Peyer's patch (tissue), 4 donors: Measurements from ENCODE around the gene OXLD1. TPM values are rescaled to one million over a fixed set of nuclear protein-coding genes. Genes with fewer than 3 reads are reported as not detected.

Source experiments
- DNase-seq, 3 donors: peaks; one replicate each; pipeline ENCODE4 v3.0.0-alpha.2; 2017 to 2019
- H3K27ac ChIP-seq, 4 donors: fragments of 200-600 bp; sonication (generic); one replicate each; pipeline ENCODE4 v1.5.1; 2016 to 2019
- H3K27me3 ChIP-seq, 2 donors: fragments of 200-600 bp; sonication (generic); one replicate each; pipeline ENCODE4 v1.5.1; 2019
- H3K36me3 ChIP-seq, 3 donors: fragments of 200-600 bp; sonication (generic); one replicate each; pipeline ENCODE4 v1.5.1; 2016 to 2019
- H3K4me1 ChIP-seq, 4 donors: fragments of 200-600 bp; sonication (generic); one replicate each; pipeline ENCODE4 v1.5.1; 2016 to 2019
- H3K4me3 ChIP-seq, 4 donors: fragments of 200-600 bp; sonication (generic); 1 replicate in 3 of 4; 2 replicates in 1 of 4; pipeline ENCODE4 v1.5.1; 2016 to 2019; ENCODE audit warnings: mild to moderate bottlenecking in 1 of 4
- H3K9me3 ChIP-seq, 4 donors: fragments of 200-600 bp; sonication (generic); one replicate each; pipeline ENCODE4 v1.5.1; 2016 to 2019; ENCODE audit warnings: mild to moderate bottlenecking in 1 of 4
- CTCF ChIP-seq, 6 experiments: fragments of 450-650 bp in 4 of 6; fragments of 200-600 bp in 2 of 6; sonication (generic) in 1 of 6; IDR thresholded peaks; one replicate each; pipeline ENCODE4 v1.5.1; 2017 to 2019; ENCODE audit warnings: antibody characterized with exemption in 6 of 6, mild to moderate bottlenecking in 3 of 6, moderate library complexity in 1 of 6
- POLR2A ChIP-seq, 2 donors: fragments of 450-650 bp; IDR thresholded peaks; one replicate each; pipeline ENCODE4 v1.5.1; 2017; ENCODE audit warnings: antibody characterized with exemption in 2 of 2, mild to moderate bottlenecking in 2 of 2, moderate library complexity in 2 of 2
- total RNA-seq, 4 donors: library from RNA; depleted of rRNA; stranded (reverse); fragments of >200 nt; gene quantifications; one replicate each; pipeline ENCODE4 v1.1.0, GENCODE V29; 2016

Gene OXLD1
- total RNA-seq, 4 donors from 2014 or later: 1.7 to 55.4 (median 41.9) TPM

DNA sequence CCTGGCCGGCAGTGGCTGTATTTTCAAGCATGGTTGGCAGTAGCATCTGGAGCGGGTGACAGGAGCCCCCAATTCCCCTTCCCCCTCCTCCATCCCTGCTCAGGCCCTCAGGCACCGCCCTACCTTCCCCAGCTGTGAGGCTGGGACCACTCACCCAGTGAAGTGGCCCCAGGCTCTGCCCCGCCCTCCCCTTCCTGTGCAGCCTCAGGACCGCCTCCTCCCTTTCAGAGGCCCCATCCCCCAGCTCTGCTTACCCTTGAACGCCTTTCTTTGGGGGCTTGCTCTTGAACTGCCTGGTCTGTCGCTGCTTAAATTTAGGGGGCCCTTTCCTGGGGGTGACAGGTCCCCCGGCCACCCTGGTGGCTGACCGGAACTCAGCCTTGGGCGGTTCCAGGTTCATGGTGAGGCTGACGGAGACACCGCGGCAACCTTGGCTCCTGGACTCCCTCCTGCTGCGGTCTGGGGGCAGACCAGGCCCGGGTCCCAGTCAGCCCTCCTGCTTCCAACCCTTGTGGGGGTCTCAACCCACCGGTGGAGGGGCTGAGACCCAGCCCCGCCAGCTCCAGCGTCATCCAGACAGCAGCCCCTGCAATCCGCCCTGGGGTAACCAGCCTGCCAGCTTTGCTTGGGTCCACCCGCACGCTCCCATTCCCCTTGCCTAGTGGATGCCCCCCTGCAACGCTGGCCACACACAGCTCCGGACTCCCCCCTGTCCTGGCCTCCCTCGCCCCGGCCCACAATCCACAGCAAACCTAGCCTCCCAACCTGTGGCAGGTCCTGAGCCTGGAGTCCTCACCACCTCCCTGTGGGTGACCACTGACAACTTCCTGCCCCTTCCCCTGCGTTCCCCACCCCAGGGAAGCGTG, 13.3 kb downstream of the OXLD1 start:
- Histone ChIP-seq H3K4me1 (no peaks in the 10 kb centered on the region), H3K4me3 (peak overlapping the region in 3 of 4 donors; percentile 17 to 29 (median 27)), H3K9me3 (peaks cover 0 to 6% (median 3%) of the 10 kb centered on the region in 4 donors), H3K36me3 (no peaks in the 10 kb centered on the region), H3K27ac (no peak overlapping the region), H3K27me3 (peaks cover 0 to 3% of the 10 kb centered on the region in 2 donors)
- no peak for DNase-seq
- no peak for TF ChIP-seq CTCF (IDR thresholded peaks at IDR 0.05)
- no peak for TF ChIP-seq POLR2A (IDR thresholded peaks at IDR 0.05)

DNA sequence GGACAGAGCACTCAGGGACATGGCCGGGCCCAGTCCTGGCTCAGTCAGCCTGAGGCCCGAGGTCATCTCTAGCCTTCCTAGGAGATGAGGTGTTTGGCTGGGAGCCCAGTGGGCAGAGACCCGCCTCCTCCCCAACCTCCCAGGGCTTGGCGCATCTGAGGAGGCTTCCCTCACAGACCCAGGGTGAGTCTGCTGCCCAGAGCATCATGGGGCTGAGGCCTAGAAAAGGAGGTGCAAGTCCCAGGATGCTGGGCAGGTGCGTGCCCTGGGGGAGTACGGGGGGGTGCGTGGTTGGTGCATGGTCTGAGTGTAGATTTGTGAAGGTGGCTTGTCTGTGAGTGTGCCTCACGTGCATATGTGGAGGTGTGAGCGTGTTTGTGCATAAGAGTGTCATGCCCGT, 14.7 kb downstream of the OXLD1 start:
- no peak overlapping the region for H3K4me3 ChIP-seq
- peaks cover 0 to 4% of the 10 kb centered on the region in 2 donors for H3K27me3 ChIP-seq
- no peaks in the 10 kb centered on the region for H3K36me3 ChIP-seq
- peaks cover 0 to 6% (median 3%) of the 10 kb centered on the region in 4 donors for H3K9me3 ChIP-seq
- H3K4me1 ChIP-seq: no peaks in the 10 kb centered on the region
- TF ChIP-seq CTCF (IDR thresholded peaks at IDR 0.05): no peak
- TF ChIP-seq POLR2A (IDR thresholded peaks at IDR 0.05): no peak
- no peak overlapping the region for H3K27ac ChIP-seq
- DNase-seq: no peak

GRCh38 chr17:81650951-81651350, 15.5 kb downstream of the OXLD1 start:
- Histone ChIP-seq H3K36me3 (no peaks in the 10 kb centered on the region), H3K4me1 (no peaks in the 10 kb centered on the region), H3K27me3 (peaks cover 0 to 4% of the 10 kb centered on the region in 2 donors), H3K9me3 (peaks cover 0 to 6% (median 3%) of the 10 kb centered on the region in 4 donors), H3K4me3 (no peak overlapping the region), H3K27ac (no peak overlapping the region)
- DNase-seq: no peak
- TF ChIP-seq CTCF (IDR thresholded peaks at IDR 0.05) (no peak), POLR2A (IDR thresholded peaks at IDR 0.05) (no peak)

DNA sequence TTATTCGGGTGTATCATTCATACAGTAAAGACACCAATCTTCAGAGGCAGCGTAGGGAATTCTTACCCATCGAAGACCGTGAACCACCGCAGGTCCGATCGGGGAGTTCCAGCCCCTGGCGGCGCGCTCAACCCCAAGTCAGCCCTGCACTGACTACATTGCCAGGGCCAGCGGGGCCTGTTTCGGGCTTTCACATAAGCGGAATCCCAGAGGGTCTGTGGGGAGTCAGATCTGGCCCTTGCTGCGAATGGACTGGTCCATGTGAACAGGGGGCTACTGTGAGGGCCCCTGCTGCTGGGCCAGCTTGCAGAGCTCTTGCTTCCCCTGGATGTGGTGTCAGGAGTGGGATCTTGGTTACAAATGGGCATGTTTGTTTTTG, 17.7 kb downstream of the OXLD1 start:
- no peak overlapping the region for H3K4me3 ChIP-seq
- no peaks in the 10 kb centered on the region for H3K36me3 ChIP-seq
- DNase-seq: no peak
- H3K9me3 ChIP-seq: peaks cover 0 to 6% (median 3%) of the 10 kb centered on the region in 4 donors
- no peaks in the 10 kb centered on the region for H3K4me1 ChIP-seq
- no peak overlapping the region for H3K27ac ChIP-seq
- TF ChIP-seq CTCF (IDR thresholded peaks at IDR 0.05) (no peak), POLR2A (IDR thresholded peaks at IDR 0.05) (no peak)
- peaks cover 0 to 4% of the 10 kb centered on the region in 2 donors for H3K27me3 ChIP-seq

- H3K4me3 ChIP-seq: no peak overlapping the region
- H3K9me3 ChIP-seq: peaks cover 0 to 6% (median 3%) of the 10 kb centered on the region in 4 donors
- H3K36me3 ChIP-seq: no peaks in the 10 kb centered on the region
- no peak for DNase-seq
- peaks cover 0 to 4% of the 10 kb centered on the region in 2 donors for H3K27me3 ChIP-seq
- no peaks in the 10 kb centered on the region for H3K4me1 ChIP-seq
- TF ChIP-seq CTCF (IDR thresholded peaks at IDR 0.05) (no peak), POLR2A (IDR thresholded peaks at IDR 0.05) (no peak)
- H3K27ac ChIP-seq: no peak overlapping the region
Measured at GRCh38 chr17:81648013-81648706, 18.2 kb downstream of the OXLD1 start.
